Ovary (tissue), 9 donors: ENCODE results near the gene PRPF19. TPM values are rescaled to one million over a fixed set of nuclear protein-coding genes. Genes with fewer than 3 reads are reported as not detected.

Source experiments
- DNase-seq, 5 donors: peaks; one replicate each; pipeline ENCODE4 v3.0.0-alpha.2; 2019 to 2020
- H3K27ac ChIP-seq, 2 donors: fragments of 200-600 bp; one replicate each; pipeline versions ENCODE4 v1.5.1 to v1.8.0; 2019 to 2022
- H3K27me3 ChIP-seq: fragments of 200-600 bp; one replicate; pipeline ENCODE4 v1.8.0; 2022
- H3K36me3 ChIP-seq: fragments of 200-600 bp; sonication (generic); one replicate; pipeline ENCODE4 v1.5.1; 2019
- H3K4me1 ChIP-seq: one replicate; pipeline ENCODE4 v1.8.1; 2013; ENCODE audit warnings: mild to moderate bottlenecking, moderate library complexity; ENCODE audit not compliant: insufficient read depth
- H3K4me3 ChIP-seq: fragments of 200-600 bp; sonication (generic); one replicate; pipeline ENCODE4 v1.5.1; 2017
- H3K9me3 ChIP-seq, 2 donors: fragments of 200-600 bp in 1 of 2; sonication (generic) in 1 of 2; one replicate each; pipeline versions ENCODE4 v1.5.1 to v1.8.1; 2013 to 2019; ENCODE audit warnings: mild to moderate bottlenecking in 1 of 2, moderate library complexity in 1 of 2
- EP300 ChIP-seq: sonication (generic); formaldehyde crosslinking; IDR thresholded peaks from one replicate; pipeline ENCODE4 v1.6.1; 2017; ENCODE audit warnings: antibody characterized with exemption
- POLR2A ChIP-seq: fragments of 450-650 bp; IDR thresholded peaks from one replicate; pipeline ENCODE4 v1.6.1; 2017; ENCODE audit warnings: antibody characterized with exemption, mild to moderate bottlenecking, moderate library complexity
- WGBS, 3 donors: extraction: QIAGEN DNeasy Blood & Tissue Kit in 1 of 3; methylation state at CpG; one replicate each; pipeline versions ENCODE4 v1.1.5 to v1.1.7; 2013 to 2017; 5-methylcytosine and 5-hydroxymethylcytosine counted together
- intact Hi-C, 4 donors: fragments of 100-400 bp; cut with DNase I; formaldehyde crosslinking; loops; one replicate each; pipeline versions ENCODE4 v1.11.0 to v1.15.1; 2022 to 2023
- polyA plus RNA-seq, 2 donors: library from polyadenylated mRNA; stranded (reverse); fragments of 200-250 nt in 1 of 2; fragments of 350-450 nt in 1 of 2; fragmentation: Illumina TruSeq in 1 of 2; extraction: RNeasy Lipid Tissue Mini Kit (QIAGEN cat#74804) in 1 of 2; gene quantifications; one replicate each; pipeline ENCODE4 v1.2.3, GENCODE V29; 2013 to 2014
- total RNA-seq, 7 donors: library from RNA; depleted of rRNA in 2 of 7; stranded (reverse); fragments of >200 nt in 2 of 7; fragmentation: NEBNext Ultra II Directional in 3 of 7; extraction: Animal tissue kit (Norgen Biotek cat#: 25700) in 3 of 7; gene quantifications; one replicate each; pipeline versions ENCODE4 v1.1.0 to v1.2.4, GENCODE V29; 2016 to 2023
- TF ChIP-seq, protein P1 (sequence below), 3 donors: fragments of 450-650 bp in 2 of 3; fragments of 200-600 bp in 1 of 3; IDR thresholded peaks; one replicate each; pipeline versions ENCODE4 v1.5.1 to v1.8.0; 2016 to 2022; ENCODE audit warnings: antibody characterized with exemption in 3 of 3, mild to moderate bottlenecking in 1 of 3
- donor health status: DM: no; HTN: no; CAD: no; lungs with moderate emphysema.
- donor health status: DM: no; HTN: no; CAD: no.
- donor health status: Bipolar disorder and iron deficiency.
- donor health status: DM: yes; HTN: yes; CAD: no.
- donor health status: DM: no; HTN: no; CAD: no.
- donor health status: DM: yes; HTN: yes; CAD: no.

Gene PRPF19
- total and polyA plus RNA-seq, 9 donors, result 44.1 to 109 (median 91.6) TPM

DNA sequence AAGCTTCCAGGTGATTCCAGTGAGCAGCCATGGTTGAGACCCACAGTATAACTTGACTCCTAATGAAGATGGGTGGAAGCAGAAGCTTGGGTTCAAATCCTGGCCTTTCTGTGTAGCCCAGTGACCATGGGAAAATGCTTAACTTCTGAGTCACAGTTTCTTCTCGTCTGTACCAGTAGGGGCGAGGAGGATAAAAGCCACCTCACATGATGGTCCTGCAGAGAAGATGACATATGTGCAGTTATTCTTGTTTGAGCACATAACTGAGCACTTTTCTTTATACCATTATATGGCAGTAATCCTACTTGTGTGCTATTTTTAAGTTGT, 12.5 kb upstream of the PRPF19 start:
- intact Hi-C loops, result loop anchor here in 2 of 4 donors (5.0 kb wide), 2 partner anchors 208 to 213 kb away; no protein-coding TSS in a partner anchor
- Histone ChIP-seq H3K4me1 (peaks cover 4% of the 10 kb centered on the region), H3K27me3 (no peaks in the 10 kb centered on the region), H3K36me3 (no peaks in the 10 kb centered on the region), H3K27ac (no peak overlapping the region), H3K4me3 (no peak overlapping the region), H3K9me3 (no peaks in the 10 kb centered on the region)
- TF ChIP-seq EP300, result no peak
- TF ChIP-seq POLR2A, result no peak
- TF ChIP-seq, protein P1, sequence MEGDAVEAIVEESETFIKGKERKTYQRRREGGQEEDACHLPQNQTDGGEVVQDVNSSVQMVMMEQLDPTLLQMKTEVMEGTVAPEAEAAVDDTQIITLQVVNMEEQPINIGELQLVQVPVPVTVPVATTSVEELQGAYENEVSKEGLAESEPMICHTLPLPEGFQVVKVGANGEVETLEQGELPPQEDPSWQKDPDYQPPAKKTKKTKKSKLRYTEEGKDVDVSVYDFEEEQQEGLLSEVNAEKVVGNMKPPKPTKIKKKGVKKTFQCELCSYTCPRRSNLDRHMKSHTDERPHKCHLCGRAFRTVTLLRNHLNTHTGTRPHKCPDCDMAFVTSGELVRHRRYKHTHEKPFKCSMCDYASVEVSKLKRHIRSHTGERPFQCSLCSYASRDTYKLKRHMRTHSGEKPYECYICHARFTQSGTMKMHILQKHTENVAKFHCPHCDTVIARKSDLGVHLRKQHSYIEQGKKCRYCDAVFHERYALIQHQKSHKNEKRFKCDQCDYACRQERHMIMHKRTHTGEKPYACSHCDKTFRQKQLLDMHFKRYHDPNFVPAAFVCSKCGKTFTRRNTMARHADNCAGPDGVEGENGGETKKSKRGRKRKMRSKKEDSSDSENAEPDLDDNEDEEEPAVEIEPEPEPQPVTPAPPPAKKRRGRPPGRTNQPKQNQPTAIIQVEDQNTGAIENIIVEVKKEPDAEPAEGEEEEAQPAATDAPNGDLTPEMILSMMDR (IDR thresholded peaks at IDR 0.05), result no peak
- DNase-seq, result no peak
- 42 to 53% (median 52%) methylated on average over 2 of the region's 2 CpGs for WGBS, 3 donors

DNA sequence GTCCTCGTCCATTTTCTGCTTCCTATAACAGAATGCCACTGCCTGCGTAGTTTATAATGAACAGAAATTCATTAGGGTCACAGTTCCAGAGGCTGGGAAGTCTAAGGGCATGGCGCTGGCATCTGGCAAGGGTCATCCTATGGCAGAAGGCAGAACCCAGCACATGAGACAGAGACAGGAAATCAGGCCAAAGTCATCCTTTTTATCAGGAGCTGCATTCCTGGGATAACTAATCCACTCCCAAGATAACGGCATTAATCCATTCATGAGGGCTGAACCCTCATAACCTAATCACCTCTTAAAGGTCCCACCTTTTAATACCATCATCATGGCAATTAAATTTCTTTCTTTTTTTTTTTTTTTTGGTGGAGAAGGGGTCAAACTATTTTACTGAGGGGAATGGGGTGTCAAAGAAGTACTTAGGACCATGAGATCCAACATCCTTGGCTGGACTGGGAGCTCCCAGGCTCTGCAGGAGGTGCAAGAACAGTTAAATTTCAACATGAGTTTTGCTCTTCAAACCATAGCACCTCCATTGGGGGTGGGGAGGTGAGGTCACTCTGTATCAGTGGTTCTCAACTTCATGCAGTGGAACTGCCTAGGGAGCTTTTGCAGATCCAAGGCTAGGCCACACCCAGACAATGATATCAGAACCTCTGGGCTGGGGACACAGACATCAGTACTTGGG, 12.0 kb upstream of the PRPF19 start:
- intact Hi-C loops, result loop anchor here in 2 of 4 donors (5.0 kb wide), 2 partner anchors 209 to 214 kb away; no protein-coding TSS in a partner anchor
- Histone ChIP-seq H3K9me3 (no peaks in the 10 kb centered on the region), H3K4me3 (no peak overlapping the region), H3K27me3 (no peaks in the 10 kb centered on the region), H3K4me1 (peaks cover 3% of the 10 kb centered on the region), H3K27ac (no peak overlapping the region), H3K36me3 (no peaks in the 10 kb centered on the region)
- DNase-seq, result no peak
- WGBS, 3 donors, result 85 to 91% (median 88%) methylated on average over 4 of the region's 4 CpGs
- TF ChIP-seq POLR2A (no peak), EP300 (no peak)
- TF ChIP-seq, protein P1 (IDR thresholded peaks at IDR 0.05), result no peak

DNA sequence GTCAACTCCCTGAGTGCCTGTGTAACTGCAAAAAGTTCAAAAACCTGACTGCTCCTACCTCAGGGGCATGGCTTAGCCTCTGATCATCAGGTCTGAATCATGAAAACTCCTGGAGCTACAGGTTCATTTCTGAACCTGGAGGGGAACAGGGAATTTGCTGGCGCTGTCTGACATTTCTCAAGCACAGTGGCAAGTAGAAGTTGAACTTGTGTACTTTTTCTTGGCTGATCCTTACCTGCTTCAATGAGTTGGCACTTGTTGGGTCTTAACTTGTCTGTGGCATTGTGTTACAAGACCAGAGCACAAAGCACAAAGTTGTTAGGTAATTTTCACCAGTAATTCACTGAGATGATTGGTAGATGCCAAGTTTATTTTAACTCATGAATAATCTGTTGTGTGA, 10.9 kb upstream of the PRPF19 start:
- Histone ChIP-seq H3K27ac (no peak overlapping the region), H3K27me3 (no peaks in the 10 kb centered on the region), H3K4me1 (peaks cover 3% of the 10 kb centered on the region), H3K36me3 (no peaks in the 10 kb centered on the region), H3K4me3 (no peak overlapping the region), H3K9me3 (no peaks in the 10 kb centered on the region)
- intact Hi-C loops, result loop anchor here in 2 of 4 donors (5.0 kb wide), 2 partner anchors 210 to 215 kb away; no protein-coding TSS in a partner anchor
- DNase-seq, result no peak
- no peak for TF ChIP-seq POLR2A
- no peak for TF ChIP-seq EP300
- TF ChIP-seq, protein P1 (IDR thresholded peaks at IDR 0.05), result no peak
- WGBS, 3 donors, result 97 to 100% (median 98%) methylated on average over 1 of the region's 1 CpG

DNA sequence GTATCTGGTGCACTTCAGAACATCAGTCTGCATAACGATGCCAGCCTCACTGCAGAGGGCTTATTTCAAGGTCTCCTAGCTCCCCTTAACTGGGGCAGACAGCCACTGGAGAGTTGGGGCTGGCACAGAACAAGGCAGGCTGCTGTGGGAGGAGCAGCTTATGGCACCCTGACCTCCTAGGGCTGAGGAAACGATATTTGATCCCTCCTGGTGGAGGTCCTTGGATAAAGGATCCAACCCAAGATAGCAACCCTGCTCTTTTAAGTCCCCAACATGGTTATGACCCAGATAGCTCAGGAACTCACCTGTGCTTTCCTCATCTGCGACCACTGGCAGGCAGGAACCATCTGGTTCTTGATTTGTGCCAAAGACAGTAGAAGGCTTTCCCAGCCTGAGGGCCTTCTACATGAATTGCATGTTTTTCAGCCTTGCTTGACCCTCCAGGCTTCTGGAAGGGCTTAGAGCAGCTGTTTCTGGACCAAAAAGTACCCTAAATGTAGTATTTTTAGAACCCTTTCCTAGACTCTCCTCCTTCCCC, 10.4 kb upstream of the PRPF19 start:
- Histone ChIP-seq H3K27me3 (no peaks in the 10 kb centered on the region), H3K9me3 (no peaks in the 10 kb centered on the region), H3K36me3 (no peaks in the 10 kb centered on the region), H3K4me1 (peaks cover 3% of the 10 kb centered on the region), H3K4me3 (no peak overlapping the region), H3K27ac (no peak overlapping the region)
- TF ChIP-seq EP300 (no peak), POLR2A (no peak)
- TF ChIP-seq, protein P1 (IDR thresholded peaks at IDR 0.05), result no peak
- DNase-seq, result no peak
- intact Hi-C loops, result loop anchor here in 2 of 4 donors (5.0 kb wide), 2 partner anchors 211 to 216 kb away; no protein-coding TSS in a partner anchor
- 57 to 65% (median 63%) methylated on average over 3 of the region's 3 CpGs for WGBS, 3 donors
